GM12865 (cell line): ENCODE data around the gene IRF5.
"Not testable (repeated sequence)": the region's sequence is repeated elsewhere in the genome, so short reads cannot be mapped to it uniquely, and the experiment has no call there.

ENCODE experiments used
- DNase-seq: peaks from one replicate; pipeline ENCODE4 v3.0.0; 2010; ENCODE audit warnings: low read depth
- H3K4me3 ChIP-seq: 2 replicates; pipeline ENCODE4 v1.5.1; 2011; ENCODE audit warnings: mild to moderate bottlenecking, low read depth, low read length, control low read depth
- TF ChIP-seq, protein P1 (sequence below): IDR thresholded peaks from 2 replicates; pipeline ENCODE4 v1.5.1; 2011; ENCODE audit warnings: low read length, control low read depth, low read depth, inconsistent platforms; ENCODE audit not compliant: insufficient read depth; ENCODE audit errors: missing control alignments

The IRF5 gene

DNA sequence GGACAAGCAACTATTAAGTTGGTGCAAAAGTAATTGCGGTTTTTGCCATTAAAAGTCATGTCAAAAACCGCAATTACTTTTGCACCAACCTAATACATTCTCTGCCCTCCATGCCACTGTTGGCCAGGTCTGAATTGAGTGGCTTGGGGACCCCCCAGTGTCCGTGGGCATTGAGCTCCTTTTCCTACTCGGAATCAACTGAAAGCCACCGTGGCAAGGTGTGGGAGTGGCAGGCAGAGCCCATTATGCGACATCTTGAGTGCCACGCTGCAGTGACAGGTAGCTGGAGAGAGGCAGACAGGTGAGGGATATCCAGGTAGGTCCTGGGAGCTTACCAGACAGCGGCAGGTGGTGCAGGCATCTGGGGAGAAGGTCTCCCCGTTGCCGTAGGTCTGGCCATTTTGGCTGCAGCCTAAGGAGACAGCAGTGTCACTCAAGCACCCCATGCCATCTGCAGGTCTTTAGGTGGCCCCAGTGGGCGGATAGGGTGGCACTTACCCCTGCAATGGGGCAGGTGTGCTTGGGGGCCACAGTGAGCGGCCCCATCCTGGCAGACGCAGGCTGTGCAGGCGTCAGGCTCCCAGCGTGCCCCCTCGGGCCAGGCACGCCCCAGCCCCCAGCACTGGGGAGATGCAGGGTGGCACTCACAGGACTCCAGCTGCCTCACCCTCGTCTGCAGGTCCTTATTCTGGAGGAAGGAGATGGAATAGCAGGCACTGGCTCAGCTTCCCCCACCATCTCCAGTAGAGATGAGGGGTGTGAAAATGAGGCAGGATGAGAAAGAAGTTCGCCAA lies 30.8 kb upstream of the IRF5 start:
- no peak overlapping the region for H3K4me3 ChIP-seq
- no peak for DNase-seq
- TF ChIP-seq, protein P1, sequence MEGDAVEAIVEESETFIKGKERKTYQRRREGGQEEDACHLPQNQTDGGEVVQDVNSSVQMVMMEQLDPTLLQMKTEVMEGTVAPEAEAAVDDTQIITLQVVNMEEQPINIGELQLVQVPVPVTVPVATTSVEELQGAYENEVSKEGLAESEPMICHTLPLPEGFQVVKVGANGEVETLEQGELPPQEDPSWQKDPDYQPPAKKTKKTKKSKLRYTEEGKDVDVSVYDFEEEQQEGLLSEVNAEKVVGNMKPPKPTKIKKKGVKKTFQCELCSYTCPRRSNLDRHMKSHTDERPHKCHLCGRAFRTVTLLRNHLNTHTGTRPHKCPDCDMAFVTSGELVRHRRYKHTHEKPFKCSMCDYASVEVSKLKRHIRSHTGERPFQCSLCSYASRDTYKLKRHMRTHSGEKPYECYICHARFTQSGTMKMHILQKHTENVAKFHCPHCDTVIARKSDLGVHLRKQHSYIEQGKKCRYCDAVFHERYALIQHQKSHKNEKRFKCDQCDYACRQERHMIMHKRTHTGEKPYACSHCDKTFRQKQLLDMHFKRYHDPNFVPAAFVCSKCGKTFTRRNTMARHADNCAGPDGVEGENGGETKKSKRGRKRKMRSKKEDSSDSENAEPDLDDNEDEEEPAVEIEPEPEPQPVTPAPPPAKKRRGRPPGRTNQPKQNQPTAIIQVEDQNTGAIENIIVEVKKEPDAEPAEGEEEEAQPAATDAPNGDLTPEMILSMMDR = no peak

DNA sequence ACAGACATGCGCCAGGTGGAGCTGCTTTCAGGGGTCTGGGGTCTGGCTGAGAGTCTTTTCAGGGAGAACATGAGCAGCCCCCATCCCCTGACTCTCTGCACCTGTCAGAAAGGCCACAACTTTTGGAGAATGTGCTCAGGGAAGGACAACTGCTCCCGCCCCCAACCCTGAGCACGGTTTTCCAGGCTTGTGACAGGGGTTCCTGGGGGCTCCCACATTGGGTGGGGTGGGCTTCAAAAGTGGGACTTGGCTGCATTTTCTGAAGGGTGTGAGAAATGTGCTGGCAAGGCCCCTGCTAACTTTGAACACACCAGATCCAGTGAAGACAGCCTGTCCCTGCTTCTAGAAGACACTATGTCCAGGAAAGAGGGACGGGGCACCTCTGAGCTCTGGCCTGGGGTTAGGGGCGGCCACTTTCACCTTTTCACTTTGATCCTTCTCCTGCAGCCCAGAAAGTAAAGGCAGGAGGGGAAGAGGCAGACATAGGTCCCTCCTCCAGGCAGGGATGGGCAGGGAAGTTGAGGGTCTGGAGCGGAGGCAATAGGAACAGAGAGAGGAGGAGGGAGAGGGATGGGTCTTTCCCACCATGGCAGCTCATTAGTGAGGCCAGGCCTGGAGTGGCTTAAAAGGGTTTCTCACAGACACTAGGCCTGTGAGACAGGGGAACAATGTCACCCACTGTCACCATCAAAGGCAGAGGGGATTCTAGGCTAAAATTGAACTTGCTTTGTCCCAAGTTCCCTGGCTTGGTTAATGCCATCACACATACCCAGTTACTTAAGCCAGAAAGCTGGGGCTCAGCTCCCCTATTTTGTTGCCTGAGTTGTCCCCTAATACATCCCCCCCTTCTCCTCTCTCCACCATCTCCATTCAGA lies 28.7 kb upstream of the IRF5 start:
- DNase-seq = no peak
- TF ChIP-seq, protein P1 = no peak
- H3K4me3 ChIP-seq = no peak overlapping the region

DNA sequence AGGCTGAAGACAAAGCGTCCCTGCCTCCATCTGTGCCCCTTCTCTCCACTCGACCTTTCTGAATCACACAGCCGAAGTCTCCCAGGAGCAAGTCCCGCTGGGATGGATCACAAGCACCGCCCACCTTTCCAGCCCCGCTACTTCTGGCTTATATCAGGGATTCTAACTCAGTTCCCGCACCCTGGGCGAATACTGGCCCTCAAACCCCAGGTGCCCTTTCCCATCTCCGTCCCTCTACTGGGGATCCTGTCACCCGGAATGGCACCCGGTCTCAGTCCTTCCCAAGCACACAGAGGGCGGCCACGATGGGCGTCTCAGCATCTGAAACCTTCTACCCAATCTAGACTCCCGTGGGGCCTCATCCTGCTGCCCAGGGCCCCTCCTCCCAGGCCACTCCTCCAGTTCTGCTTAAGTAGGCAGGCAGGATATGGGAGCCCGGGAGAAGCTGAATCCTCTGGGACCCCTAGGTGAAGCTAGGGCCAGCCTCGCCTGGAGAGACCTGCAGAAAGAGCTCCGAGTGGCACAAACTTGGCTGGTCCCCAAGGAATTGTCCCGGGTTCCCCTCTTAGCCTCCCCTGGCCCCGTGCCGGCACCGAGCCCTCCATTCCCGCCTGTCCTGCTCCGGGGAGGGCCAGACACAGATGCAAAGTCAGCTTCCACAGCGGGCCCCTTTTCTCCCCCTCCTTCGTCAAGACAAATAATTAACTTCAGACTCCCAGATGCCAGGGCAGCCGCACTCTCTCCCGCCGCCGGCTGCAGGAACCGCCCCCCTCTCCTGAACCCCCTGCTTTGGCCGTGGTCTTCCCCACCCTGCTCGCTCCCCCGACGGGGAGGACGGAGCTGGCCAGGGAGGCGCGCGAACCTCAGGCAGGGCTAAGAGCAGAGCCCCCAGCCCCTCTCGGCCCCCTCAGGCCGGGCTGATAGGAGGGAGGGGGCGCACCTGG lies 27.8 kb upstream of the IRF5 start:
- TF ChIP-seq, protein P1 = no peak
- no peak overlapping the region for H3K4me3 ChIP-seq
- DNase-seq = no peak

DNA sequence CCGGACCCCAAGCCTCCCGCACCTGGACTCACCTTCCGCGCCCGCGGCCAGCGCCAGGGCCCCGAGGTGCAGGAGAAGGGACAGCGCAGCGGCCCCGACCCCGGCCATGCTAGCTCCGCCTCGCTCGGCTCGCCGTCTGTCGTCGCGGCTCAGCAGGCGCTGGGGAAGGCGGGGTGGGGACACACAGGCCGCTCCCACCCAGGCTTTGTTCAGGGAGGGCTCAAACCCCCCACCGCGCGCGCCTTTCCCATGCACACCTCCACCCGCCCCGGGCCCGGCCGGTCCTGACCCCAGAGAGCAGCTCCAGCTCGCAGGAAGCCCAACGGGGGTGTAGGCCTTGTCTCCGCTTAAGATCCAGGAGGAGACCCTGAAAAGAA lies 27.2 kb upstream of the IRF5 start, which contains the start of gene KCP:
TSS of gene KCP (minus strand) at position 141 of the 377 bp plus-strand sequence. CDS start at position 108, 33 bp downstream.
- TF ChIP-seq, protein P1 = no peak
- DNase-seq = no peak
- no peak within 1 kb of the TSS for H3K4me3 ChIP-seq

DNA sequence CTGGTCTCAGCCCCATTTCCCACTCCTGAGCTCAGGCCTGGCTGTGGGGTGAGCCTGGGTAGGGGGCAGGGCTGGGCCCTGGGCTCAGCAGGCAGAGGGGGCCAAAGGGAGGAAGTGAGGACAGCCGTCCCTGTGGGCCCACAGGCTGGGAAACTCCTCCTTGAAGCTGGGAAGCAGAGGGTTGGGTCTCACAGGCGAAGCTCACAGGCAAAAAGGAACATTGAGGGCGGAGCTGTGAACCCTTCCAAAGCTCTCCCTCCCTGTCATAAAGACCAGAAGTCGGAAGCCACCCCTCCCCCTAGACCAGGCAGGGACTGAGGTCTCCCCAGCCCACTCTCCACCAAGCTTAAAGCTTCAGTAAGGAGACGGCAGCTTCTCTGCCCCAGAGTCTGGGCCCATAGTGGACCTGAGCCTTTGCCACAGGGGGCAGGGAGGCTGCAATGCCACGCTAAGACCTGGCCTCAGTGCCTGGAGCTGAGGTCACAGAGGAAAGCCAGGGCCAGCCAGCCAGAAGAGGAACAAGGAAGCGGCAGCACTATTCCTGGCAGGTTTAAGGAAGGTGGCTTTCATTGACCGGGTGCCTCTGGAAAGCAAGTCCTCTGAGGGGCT lies 26.2 kb upstream of the IRF5 start:
- TF ChIP-seq, protein P1 = no peak
- no peak for DNase-seq
- no peak overlapping the region for H3K4me3 ChIP-seq

DNA sequence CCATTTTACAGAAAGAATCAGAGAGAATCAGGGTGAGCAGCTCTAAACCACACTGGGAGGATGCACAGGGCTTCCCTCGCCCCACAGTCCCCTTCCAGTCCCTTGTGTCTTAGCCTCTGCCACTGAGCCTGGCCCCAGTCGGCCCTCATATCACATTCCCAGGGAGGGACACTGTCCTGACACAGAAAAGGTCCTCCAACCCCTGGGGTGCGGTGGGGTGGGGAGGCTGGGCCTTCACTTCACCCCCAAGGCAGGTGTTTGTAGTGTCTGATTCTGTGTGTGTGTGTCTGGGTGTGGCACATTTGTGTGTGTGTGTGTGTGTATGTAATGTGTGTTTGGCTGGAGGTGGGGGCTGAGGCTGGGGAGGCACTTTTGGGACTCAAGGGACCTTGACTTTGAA lies 25.4 kb upstream of the IRF5 start:
- H3K4me3 ChIP-seq = no peak overlapping the region
- DNase-seq = no peak
- TF ChIP-seq, protein P1 = no peak

DNA sequence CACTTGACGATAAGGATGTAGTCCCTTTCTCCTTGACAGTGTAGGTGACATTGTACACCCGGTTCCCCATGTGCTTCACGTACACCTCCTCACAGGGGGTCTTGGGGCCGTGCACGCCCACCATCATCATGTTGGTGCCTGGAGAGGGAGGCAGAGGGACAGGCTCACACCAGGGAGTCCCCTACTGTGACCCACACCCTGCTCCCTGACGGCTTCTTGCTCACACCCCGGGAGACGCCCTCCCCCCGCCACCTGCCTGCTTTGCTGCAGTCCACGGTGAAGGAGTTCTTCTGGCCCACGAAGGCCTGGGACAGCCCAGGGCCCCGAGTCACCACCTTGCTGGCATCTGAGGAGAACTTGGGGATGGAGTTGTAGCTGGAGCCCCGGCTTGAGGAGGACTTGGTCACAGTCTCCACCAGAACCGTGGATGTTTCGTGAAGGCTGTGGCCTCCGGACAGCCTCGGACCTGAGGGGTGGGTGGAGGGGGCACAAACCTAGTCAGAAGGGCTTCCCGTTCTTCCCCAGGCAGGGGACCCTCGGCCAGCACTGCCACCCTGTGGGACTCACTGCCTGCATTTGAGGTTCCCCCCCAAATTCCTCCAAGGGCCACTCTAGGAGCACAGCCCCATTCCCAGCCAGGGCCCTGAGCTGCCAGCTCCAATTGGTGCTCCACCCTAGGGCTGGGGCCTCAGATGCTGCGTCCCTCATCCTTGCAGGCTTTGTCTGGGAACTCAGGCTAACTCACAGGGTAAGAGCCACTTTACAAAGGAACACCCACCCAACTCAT lies 24.8 kb upstream of the IRF5 start:
- not testable (repeated sequence) for DNase-seq, H3K4me3 ChIP-seq
